ENCODE measurements around the gene JAM2. TPM values are rescaled to one million over a fixed set of nuclear protein-coding genes. Genes with fewer than 3 reads are reported as not detected.

Gene JAM2
- polyA plus RNA-seq, 1 donor from 2014 or later, result 1.1 TPM

GRCh38 chr21:25717491-25718147 lies 78.6 kb downstream of the JAM2 start:
- no peak overlapping the region for H3K27ac ChIP-seq (ENCODE audit: low read length)
- H3F3A ChIP-seq (ENCODE audit: insufficient read depth, low read length, poor library complexity, severe bottlenecking), result no peaks in the 10 kb centered on the region
- H3K79me2 ChIP-seq (replicated peaks; ENCODE audit: insufficient read depth, low read length), result no peaks in the 10 kb centered on the region
- H3K9me2 ChIP-seq (ENCODE audit: insufficient read depth, low read length), result no peaks in the 10 kb centered on the region
- no peaks in the 10 kb centered on the region for H4K20me1 ChIP-seq (ENCODE audit: insufficient read depth)
- no peaks in the 10 kb centered on the region for H3K27me3 ChIP-seq (ENCODE audit: insufficient read depth, low read depth, low read length)
- no peaks in the 10 kb centered on the region for H3K9me3 ChIP-seq (ENCODE audit: low read length)
- no peak for TF ChIP-seq CTCF (IDR thresholded peaks at IDR 0.05; ENCODE audit: poor library complexity, severe bottlenecking)
- no peak for TF ChIP-seq EP300 (conservative IDR thresholded peaks at IDR 0.05; ENCODE audit: poor library complexity, severe bottlenecking)
- no peak for TF ChIP-seq POLR2AphosphoS5 (IDR thresholded peaks at IDR 0.05)
- no peak for TF ChIP-seq REST (IDR thresholded peaks at IDR 0.05; ENCODE audit: borderline replicate concordance)
- no peak for TF ChIP-seq MXI1 (conservative IDR thresholded peaks at IDR 0.05; ENCODE audit: poor library complexity, severe bottlenecking)
- TF ChIP-seq TAF1 (IDR thresholded peaks at IDR 0.05; ENCODE audit: low read depth), result no peak
- no peak for TF ChIP-seq EZH2 (IDR thresholded peaks at IDR 0.05; ENCODE audit: borderline replicate concordance, insufficient read depth, low read length, poor library complexity, severe bottlenecking)
- no peak for TF ChIP-seq RAD21 (conservative IDR thresholded peaks at IDR 0.05)
- no peak for TF ChIP-seq SMC3 (conservative IDR thresholded peaks at IDR 0.05; ENCODE audit: poor library complexity)
- peaks cover 2% of the 10 kb centered on the region for H3K36me3 ChIP-seq (ENCODE audit: insufficient read depth, low read length)
- no peak overlapping the region for H3K9ac ChIP-seq (ENCODE audit: low read length)
- H3K4me2 ChIP-seq (ENCODE audit: low read length), result no peak overlapping the region
- no peak overlapping the region for H2AFZ ChIP-seq (ENCODE audit: low read depth, low read length)
- no peak overlapping the region for H3K4me3 ChIP-seq (ENCODE audit: low read length)

- H2AFZ ChIP-seq (ENCODE audit: low read depth, low read length), result no peak overlapping the region
- no peaks in the 10 kb centered on the region for H3K27me3 ChIP-seq (ENCODE audit: insufficient read depth, low read depth, low read length)
- H3K4me3 ChIP-seq (ENCODE audit: low read length), result no peak overlapping the region
- no peak overlapping the region for H3K9ac ChIP-seq (ENCODE audit: low read length)
- no peak overlapping the region for H3K4me2 ChIP-seq (ENCODE audit: low read length)
- peaks cover 18% of the 10 kb centered on the region for H3K36me3 ChIP-seq (ENCODE audit: insufficient read depth, low read length)
- no peaks in the 10 kb centered on the region for H4K20me1 ChIP-seq (ENCODE audit: insufficient read depth)
- no peaks in the 10 kb centered on the region for H3K79me2 ChIP-seq (replicated peaks; ENCODE audit: insufficient read depth, low read length)
- TF ChIP-seq CTCF (IDR thresholded peaks at IDR 0.05; ENCODE audit: poor library complexity, severe bottlenecking) (no peak), EP300 (conservative IDR thresholded peaks at IDR 0.05; ENCODE audit: poor library complexity, severe bottlenecking) (no peak), REST (IDR thresholded peaks at IDR 0.05; ENCODE audit: borderline replicate concordance) (no peak), POLR2AphosphoS5 (IDR thresholded peaks at IDR 0.05) (no peak), RAD21 (conservative IDR thresholded peaks at IDR 0.05) (no peak), SMC3 (conservative IDR thresholded peaks at IDR 0.05; ENCODE audit: poor library complexity) (no peak), MXI1 (conservative IDR thresholded peaks at IDR 0.05; ENCODE audit: poor library complexity, severe bottlenecking) (no peak), EZH2 (IDR thresholded peaks at IDR 0.05; ENCODE audit: borderline replicate concordance, insufficient read depth, low read length, poor library complexity, severe bottlenecking) (no peak), TAF1 (IDR thresholded peaks at IDR 0.05; ENCODE audit: low read depth) (no peak)
- H3K9me3 ChIP-seq (ENCODE audit: low read length), result no peaks in the 10 kb centered on the region
- no peak overlapping the region for H3K27ac ChIP-seq (ENCODE audit: low read length)
- no peaks in the 10 kb centered on the region for H3K9me2 ChIP-seq (ENCODE audit: insufficient read depth, low read length)
- H3F3A ChIP-seq (ENCODE audit: insufficient read depth, low read length, poor library complexity, severe bottlenecking), result no peaks in the 10 kb centered on the region
These were observed 82.9 kb downstream of the JAM2 start for GRCh38 chr21:25721987-25722386.
